Astrocyte (in vitro differentiated cells and primary cell): ENCODE results near the gene MXRA5. TPM values are rescaled to one million over a fixed set of nuclear protein-coding genes. Genes with fewer than 3 reads are reported as not detected.
A peak's percentile ranks its signal among the peaks of the same experiment; 100 is the strongest.

Experiments
- DNase-seq: peaks from one replicate; pipeline ENCODE4 v3.0.0-alpha.2; 2010; ENCODE audit warnings: low read depth
- FAIRE-seq: peaks from 2 replicates; lab custom pipeline; 2011; peaks lifted over from hg19 to GRCh38; lab: Jason Lieb, UNC
- H2AFZ ChIP-seq: 2 replicates; pipeline ENCODE4 v1.6.0; 2012; ENCODE audit warnings: low read depth, low read length, inconsistent platforms
- H3K27ac ChIP-seq: 2 replicates; pipeline ENCODE4 v1.5.1; 2011; ENCODE audit warnings: low read depth, low read length, inconsistent platforms
- H3K27me3 ChIP-seq: 2 replicates; pipeline ENCODE4 v1.6.0; 2011; ENCODE audit warnings: low read length, inconsistent platforms; ENCODE audit not compliant: insufficient read depth
- H3K36me3 ChIP-seq: 2 replicates; pipeline ENCODE4 v1.5.1; 2011; ENCODE audit warnings: low read length, inconsistent platforms; ENCODE audit not compliant: insufficient read depth
- H3K4me1 ChIP-seq: 2 replicates; pipeline ENCODE4 v1.5.1; 2011; ENCODE audit warnings: low read length, inconsistent platforms; ENCODE audit not compliant: insufficient read depth
- H3K4me2 ChIP-seq: 2 replicates; pipeline ENCODE4 v1.6.0; 2012; ENCODE audit warnings: low read length, inconsistent platforms
- H3K4me3 ChIP-seq: 2 replicates; pipeline ENCODE4 v1.5.1; 2011; ENCODE audit warnings: low read depth, mild to moderate bottlenecking, low read length, inconsistent platforms; ENCODE audit not compliant: insufficient read depth
- H3K79me2 ChIP-seq: 2 replicates; pipeline ENCODE4 v1.6.0; 2012; ENCODE audit warnings: mild to moderate bottlenecking, low read length, inconsistent platforms; ENCODE audit not compliant: insufficient read depth
- H3K9ac ChIP-seq: 2 replicates; pipeline ENCODE4 v1.6.0; 2012; ENCODE audit warnings: mild to moderate bottlenecking, low read length, inconsistent platforms
- H3K9me3 ChIP-seq: 2 replicates; pipeline ENCODE4 v1.5.1; 2012; ENCODE audit warnings: low read depth, mild to moderate bottlenecking, low read length, inconsistent platforms; ENCODE audit not compliant: insufficient read depth
- H4K20me1 ChIP-seq: 2 replicates; pipeline ENCODE4 v1.6.0; 2012; ENCODE audit warnings: low read length, inconsistent platforms; ENCODE audit not compliant: insufficient read depth
- H3K27ac Mint-ChIP-seq: one replicate; pipeline ENCODE4 v1.8.0; 2021; ENCODE audit warnings: mild to moderate bottlenecking, mixed read lengths; ENCODE audit not compliant: unreplicated experiment
- H3K27me3 Mint-ChIP-seq: one replicate; pipeline ENCODE4 v1.8.0; 2021; ENCODE audit warnings: low read depth, mixed read lengths; ENCODE audit not compliant: unreplicated experiment
- H3K36me3 Mint-ChIP-seq: one replicate; pipeline ENCODE4 v1.8.0; 2021; ENCODE audit warnings: low read depth, mixed read lengths; ENCODE audit not compliant: unreplicated experiment
- H3K4me1 Mint-ChIP-seq: one replicate; pipeline ENCODE4 v1.8.0; 2021; ENCODE audit warnings: low read depth, mixed read lengths; ENCODE audit not compliant: unreplicated experiment
- H3K4me3 Mint-ChIP-seq: one replicate; pipeline ENCODE4 v1.8.0; 2021; ENCODE audit warnings: mild to moderate bottlenecking, moderate library complexity, mixed read lengths; ENCODE audit not compliant: unreplicated experiment
- H3K9me3 Mint-ChIP-seq: one replicate; pipeline ENCODE4 v1.8.0; 2021; ENCODE audit warnings: mild to moderate bottlenecking, mixed read lengths; ENCODE audit not compliant: unreplicated experiment
- EZH2 ChIP-seq: IDR thresholded peaks from 2 replicates; pipeline ENCODE4 v1.6.1; 2012; ENCODE audit warnings: mild to moderate bottlenecking, low read length, inconsistent platforms; ENCODE audit not compliant: insufficient read depth
- total RNA-seq: library from RNA; stranded (reverse); gene quantifications from 2 replicates; pipeline ENCODE4 v1.2.1, GENCODE V29; 2021
- TF ChIP-seq, protein P1 (sequence below): IDR thresholded peaks from 2 replicates; pipeline ENCODE4 v1.5.1; 2011; ENCODE audit warnings: low read depth, mild to moderate bottlenecking, inconsistent platforms, low read length, moderate library complexity; ENCODE audit not compliant: insufficient read depth

The MXRA5 gene
- total RNA-seq, 1 donor from 2014 or later = 23.3 TPM

DNA sequence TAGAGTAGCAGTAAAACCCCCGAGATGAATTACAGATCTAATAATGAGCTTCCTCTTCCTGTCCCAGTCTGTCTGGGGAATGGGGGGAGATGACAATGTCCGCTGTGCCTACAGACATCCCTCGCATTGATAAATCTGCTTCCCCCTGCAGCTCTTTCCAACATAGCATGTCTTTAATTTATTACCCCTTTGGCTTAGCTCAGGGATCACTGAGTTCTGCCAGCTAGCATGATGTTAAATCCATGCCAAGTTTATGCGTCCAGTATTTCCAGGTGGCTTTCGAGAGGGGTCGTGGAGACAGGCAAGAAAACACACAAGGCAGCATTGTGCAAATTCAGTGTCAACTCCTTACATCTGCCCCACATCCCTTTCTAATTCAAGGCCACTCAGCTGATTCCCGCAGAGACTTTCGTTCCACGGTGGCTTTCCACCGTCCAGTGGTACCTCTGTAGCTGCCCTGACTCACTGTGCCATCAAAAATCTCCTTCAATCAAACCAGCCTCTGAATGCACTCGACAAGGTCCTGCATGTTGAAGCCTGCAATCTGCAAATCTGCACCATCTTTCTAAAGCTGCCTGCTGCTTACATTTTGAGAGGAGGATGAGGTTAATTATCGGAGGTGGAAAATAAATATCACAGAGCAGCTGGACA, 75.1 kb downstream of the MXRA5 start:
- Histone ChIP-seq H3K4me1 (peaks cover 23% of the 10 kb centered on the region), H4K20me1 (no peaks in the 10 kb centered on the region), H3K4me3 (peak overlapping the region; percentile 24), H3K9ac (peak overlapping the region; percentile 67), H3K27ac (peak overlapping the region; percentile 80), H3K27me3 (no peaks in the 10 kb centered on the region), H2AFZ (peak overlapping the region; percentile 57), H3K4me2 (peak overlapping the region; percentile 76), H3K36me3 (no peaks in the 10 kb centered on the region), H3K79me2 (no peaks in the 10 kb centered on the region), H3K9me3 (no peaks in the 10 kb centered on the region)
- Mint-ChIP-seq H3K27me3 (no peaks in the 10 kb centered on the region), H3K36me3 (peaks cover 2% of the 10 kb centered on the region), H3K9me3 (peaks cover 11% of the 10 kb centered on the region), H3K4me3 (no peak overlapping the region), H3K27ac (peak overlapping the region; percentile 91), H3K4me1 (peaks cover 31% of the 10 kb centered on the region)
- no peak for TF ChIP-seq EZH2
- TF ChIP-seq, protein P1, sequence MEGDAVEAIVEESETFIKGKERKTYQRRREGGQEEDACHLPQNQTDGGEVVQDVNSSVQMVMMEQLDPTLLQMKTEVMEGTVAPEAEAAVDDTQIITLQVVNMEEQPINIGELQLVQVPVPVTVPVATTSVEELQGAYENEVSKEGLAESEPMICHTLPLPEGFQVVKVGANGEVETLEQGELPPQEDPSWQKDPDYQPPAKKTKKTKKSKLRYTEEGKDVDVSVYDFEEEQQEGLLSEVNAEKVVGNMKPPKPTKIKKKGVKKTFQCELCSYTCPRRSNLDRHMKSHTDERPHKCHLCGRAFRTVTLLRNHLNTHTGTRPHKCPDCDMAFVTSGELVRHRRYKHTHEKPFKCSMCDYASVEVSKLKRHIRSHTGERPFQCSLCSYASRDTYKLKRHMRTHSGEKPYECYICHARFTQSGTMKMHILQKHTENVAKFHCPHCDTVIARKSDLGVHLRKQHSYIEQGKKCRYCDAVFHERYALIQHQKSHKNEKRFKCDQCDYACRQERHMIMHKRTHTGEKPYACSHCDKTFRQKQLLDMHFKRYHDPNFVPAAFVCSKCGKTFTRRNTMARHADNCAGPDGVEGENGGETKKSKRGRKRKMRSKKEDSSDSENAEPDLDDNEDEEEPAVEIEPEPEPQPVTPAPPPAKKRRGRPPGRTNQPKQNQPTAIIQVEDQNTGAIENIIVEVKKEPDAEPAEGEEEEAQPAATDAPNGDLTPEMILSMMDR = no peak
- FAIRE-seq (peak; percentile 90), DNase-seq (no peak)

DNA sequence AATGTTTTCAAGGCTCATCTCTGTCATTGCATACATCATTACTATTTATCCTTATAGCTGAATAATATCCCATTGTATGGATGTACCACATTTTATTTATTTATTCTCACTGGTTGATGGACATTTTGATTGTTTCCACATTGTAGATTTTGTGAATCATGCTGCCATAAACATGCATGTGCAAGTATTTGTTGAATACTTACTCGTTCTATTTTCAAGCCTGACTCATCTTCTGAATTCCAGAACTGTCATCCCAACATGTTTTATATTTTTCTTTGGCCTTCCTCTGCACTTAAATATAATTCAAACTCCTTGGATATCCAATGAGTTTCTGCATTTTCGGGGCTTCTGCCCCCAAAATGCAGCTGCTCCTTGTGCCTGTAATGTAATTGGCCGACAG, 77.6 kb downstream of the MXRA5 start:
- TF ChIP-seq EZH2 = no peak
- TF ChIP-seq, protein P1 = no peak

DNA sequence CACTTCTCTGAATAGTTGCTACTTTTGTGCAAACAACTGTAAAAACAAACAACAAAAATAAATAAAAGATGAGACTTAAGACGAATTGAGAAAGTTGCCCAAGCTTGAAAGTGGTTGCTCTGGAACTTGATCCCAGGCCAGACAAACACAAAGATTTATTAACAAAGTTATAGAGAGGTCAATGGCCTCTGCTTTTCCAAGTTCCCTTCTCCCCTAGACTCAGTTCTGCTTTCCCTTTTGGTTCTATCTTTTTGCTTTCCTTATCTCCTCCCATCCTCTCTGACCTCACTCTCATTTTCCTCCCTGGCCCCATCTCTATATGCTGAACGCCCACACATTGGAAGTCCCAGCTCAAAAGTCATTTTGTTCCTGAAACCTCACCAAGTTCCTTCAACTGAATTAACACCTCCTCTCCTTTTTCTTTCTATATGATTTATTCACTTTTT, 82.7 kb downstream of the MXRA5 start:
- Histone ChIP-seq H2AFZ (no peak overlapping the region), H3K9me3 (no peaks in the 10 kb centered on the region), H3K4me2 (peak overlapping the region; percentile 63), H3K9ac (no peak overlapping the region), H3K4me3 (no peak overlapping the region), H3K27ac (peak overlapping the region; percentile 82), H3K36me3 (no peaks in the 10 kb centered on the region), H3K79me2 (no peaks in the 10 kb centered on the region), H3K4me1 (peaks cover 5% of the 10 kb centered on the region), H4K20me1 (no peaks in the 10 kb centered on the region), H3K27me3 (no peaks in the 10 kb centered on the region)
- peak overlapping the region; percentile 86 for H3K27ac Mint-ChIP-seq
- H3K36me3 Mint-ChIP-seq = no peaks in the 10 kb centered on the region
- no peaks in the 10 kb centered on the region for H3K27me3 Mint-ChIP-seq
- FAIRE-seq = no peak
- DNase-seq = peak; percentile 26
- peaks cover 20% of the 10 kb centered on the region for H3K4me1 Mint-ChIP-seq
- peaks cover 2% of the 10 kb centered on the region for H3K9me3 Mint-ChIP-seq
- TF ChIP-seq, protein P1 = no peak
- no peak for TF ChIP-seq EZH2
- no peak overlapping the region for H3K4me3 Mint-ChIP-seq

More for the DNA sequence above, 77.6 kb downstream of the MXRA5 start:
- Histone ChIP-seq H3K4me1 (peaks cover 23% of the 10 kb centered on the region), H3K9me3 (no peaks in the 10 kb centered on the region), H3K79me2 (no peaks in the 10 kb centered on the region), H3K27ac (peak overlapping the region; percentile 17), H3K9ac (no peak overlapping the region), H3K27me3 (no peaks in the 10 kb centered on the region), H3K4me2 (peak overlapping the region; percentile 27), H4K20me1 (no peaks in the 10 kb centered on the region), H2AFZ (no peak overlapping the region), H3K4me3 (no peak overlapping the region), H3K36me3 (no peaks in the 10 kb centered on the region)
- Mint-ChIP-seq H3K27ac (no peak overlapping the region), H3K4me1 (peaks cover 29% of the 10 kb centered on the region), H3K27me3 (no peaks in the 10 kb centered on the region), H3K4me3 (no peak overlapping the region), H3K36me3 (peaks cover under 1% of the 10 kb centered on the region), H3K9me3 (peaks cover 5% of the 10 kb centered on the region)
- FAIRE-seq (no peak), DNase-seq (peak; percentile 52)
